EH (cell line): ENCODE measurements around the gene CCNH.
A peak's percentile ranks its signal among the peaks of the same experiment; 100 is the strongest.

Source experiments
- DNase-seq: peaks from one replicate; pipeline ENCODE4 v3.0.0-alpha.2; 2015; ENCODE audit warnings: low read depth

The CCNH gene

GRCh38 chr5:87360132-87360531 lies 52.6 kb downstream of the CCNH start:
- no peak for DNase-seq

GRCh38 chr5:87359106-87359505 lies 53.6 kb downstream of the CCNH start:
- DNase-seq = peak; percentile 21

- no peak for DNase-seq
These were observed 58.2 kb downstream of the CCNH start for GRCh38 chr5:87354496-87354895.

- DNase-seq = peak; percentile 34
These were observed 64.9 kb downstream of the CCNH start for GRCh38 chr5:87347841-87348240.

- DNase-seq = peak; percentile 69
These were observed 65.5 kb downstream of the CCNH start for GRCh38 chr5:87347272-87347671.
